GM21619 (cell line): ENCODE results near the gene PPP1R12B.

Source experiments
- ATAC-seq: cut with Tn5 transposase; IDR thresholded peaks from one replicate; pipeline ENCODE4 v1.9.1; 2021; ENCODE audit not compliant: unreplicated experiment

Gene PPP1R12B

GRCh38 chr1:202348509-202349205 is at the start of gene PPP1R12B:
Gene PPP1R12B (plus strand): TSS chr1:202348699. CDS start chr1:202348852, 153 bp downstream.
- ATAC-seq: peak; percentile 94

- no peak for ATAC-seq
Measured at GRCh38 chr1:202302166-202302565, 46.3 kb upstream of the PPP1R12B start.

- ATAC-seq: no peak
Measured at GRCh38 chr1:202304375-202304774, 44.1 kb upstream of the PPP1R12B start.

GRCh38 chr1:202305168-202305567 is 43.3 kb upstream of the PPP1R12B start:
- no peak for ATAC-seq

- ATAC-seq: no peak
Measured at GRCh38 chr1:202306535-202307345, 41.8 kb upstream of the PPP1R12B start.

- ATAC-seq: no peak
Measured at GRCh38 chr1:202310071-202310725, 38.3 kb upstream of the PPP1R12B start.

- no peak for ATAC-seq
Measured at GRCh38 chr1:202310746-202311145, 37.8 kb upstream of the PPP1R12B start.

- no peak for ATAC-seq
Measured at GRCh38 chr1:202311875-202312635, 36.4 kb upstream of the PPP1R12B start.

GRCh38 chr1:202315576-202316168 is 32.8 kb upstream of the PPP1R12B start:
- ATAC-seq: peak; percentile 50

- ATAC-seq: no peak
Measured at GRCh38 chr1:202316186-202316585, 32.3 kb upstream of the PPP1R12B start.

GRCh38 chr1:202317941-202318925 is 30.3 kb upstream of the PPP1R12B start:
- ATAC-seq: no peak

- ATAC-seq: no peak
Measured at GRCh38 chr1:202319381-202320080, 29.0 kb upstream of the PPP1R12B start.

- ATAC-seq: no peak
Measured at GRCh38 chr1:202320081-202320405, 28.5 kb upstream of the PPP1R12B start.

GRCh38 chr1:202323731-202324130 is 24.8 kb upstream of the PPP1R12B start:
- ATAC-seq: no peak

- ATAC-seq: no peak
Measured at GRCh38 chr1:202324646-202325045, 23.9 kb upstream of the PPP1R12B start.

- ATAC-seq: no peak
Measured at GRCh38 chr1:202329891-202330290, 18.6 kb upstream of the PPP1R12B start.

- no peak for ATAC-seq
Measured at GRCh38 chr1:202333861-202334260, 14.6 kb upstream of the PPP1R12B start.

GRCh38 chr1:202343652-202344349 is 4.7 kb upstream of the PPP1R12B start:
- ATAC-seq: no peak
